GM21447 (cell line): ENCODE measurements around the gene ATPAF1.
A peak's percentile ranks its signal among the peaks of the same experiment; 100 is the strongest.

Source experiments
- ATAC-seq: cut with Tn5 transposase; IDR thresholded peaks from one replicate; pipeline ENCODE4 v1.9.1; 2021; ENCODE audit not compliant: unreplicated experiment

ATPAF1 gene

DNA sequence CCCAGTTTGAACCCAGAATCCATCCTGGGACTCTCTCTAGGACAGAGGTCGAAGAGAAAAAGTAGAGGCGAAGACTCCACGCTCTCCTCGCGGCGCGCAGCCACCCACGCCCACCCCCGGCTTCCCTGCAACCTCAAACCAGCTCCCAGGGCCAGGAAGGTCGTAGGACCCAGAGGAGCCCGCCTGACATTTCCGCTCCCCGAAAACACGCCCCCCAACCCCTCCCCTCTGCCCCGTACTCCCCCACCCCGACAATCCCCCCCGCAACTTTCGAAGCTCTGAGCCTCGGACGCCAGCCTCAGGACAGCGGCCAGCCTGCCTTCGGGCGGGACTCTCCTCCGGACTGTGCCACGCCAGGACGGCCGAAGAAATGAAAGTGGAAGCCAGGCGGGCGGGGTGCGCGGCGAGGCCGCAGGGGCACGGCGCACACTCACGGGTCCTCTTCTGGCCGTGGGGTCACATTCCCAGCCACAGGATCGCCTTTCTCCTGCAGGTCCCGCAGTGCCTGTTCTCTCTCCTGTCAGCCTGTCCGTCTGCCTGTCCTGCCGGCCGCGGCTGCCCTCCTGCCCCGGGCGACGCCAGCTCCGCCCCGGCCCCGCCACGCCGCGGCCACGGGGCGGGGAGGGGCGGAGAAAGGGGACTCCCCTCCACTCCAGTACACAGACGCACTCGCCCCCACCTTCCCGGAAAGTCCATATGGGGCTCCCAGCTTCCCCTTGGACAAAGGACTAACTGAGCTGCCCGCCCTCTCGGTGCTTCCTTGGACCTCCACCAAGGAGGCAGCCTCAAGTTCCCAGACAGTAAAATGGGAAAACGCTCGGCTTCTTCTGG, 51.7 kb downstream of the ATPAF1 start, which contains the start of gene MOB3C:
MOB3C (minus strand) TSS at position 535 of the 831 bp plus-strand sequence. CDS start 3,490 bp downstream, outside the sequence.
- peak; percentile 48 for ATAC-seq

DNA sequence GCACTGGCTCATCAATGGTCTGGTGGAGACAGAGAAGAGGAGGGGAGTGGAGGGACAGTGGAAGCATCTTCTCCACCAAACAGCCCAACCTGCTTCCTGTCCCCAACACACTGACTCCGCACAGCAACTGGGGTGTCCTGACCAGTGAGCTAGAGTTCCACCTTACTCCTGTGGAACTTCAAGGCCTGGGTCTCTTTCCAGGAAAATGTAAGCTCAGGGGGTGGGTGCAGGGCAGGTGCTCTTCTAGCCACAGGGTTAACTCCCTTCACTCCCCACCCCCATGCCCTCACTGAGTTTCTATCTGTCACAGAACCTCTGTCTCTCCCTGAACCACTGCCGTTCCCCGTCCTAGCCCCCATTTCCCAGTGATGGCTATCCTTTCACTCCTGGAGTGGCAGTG, 52.4 kb downstream of the ATPAF1 start:
- ATAC-seq: peak; percentile 29

DNA sequence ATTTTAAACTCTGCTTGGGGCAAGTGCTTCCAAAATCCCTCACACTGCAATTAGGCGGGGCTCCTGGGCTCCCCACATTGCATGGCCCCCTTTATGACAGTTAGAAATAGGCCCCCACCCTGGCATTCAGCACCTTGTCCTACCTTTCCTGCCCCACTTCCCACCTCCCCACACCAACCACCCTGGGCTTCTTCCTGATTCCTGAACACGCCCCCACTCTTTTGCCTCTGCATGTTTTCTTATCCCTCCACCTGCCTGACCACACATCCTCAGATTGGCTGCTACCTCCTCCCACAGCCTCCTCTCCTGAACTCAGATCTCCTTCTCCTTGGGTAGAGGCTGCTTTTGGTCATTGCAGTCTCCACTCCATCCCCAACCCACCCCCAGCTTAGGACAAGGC, 53.1 kb downstream of the ATPAF1 start:
- ATAC-seq: no peak

DNA sequence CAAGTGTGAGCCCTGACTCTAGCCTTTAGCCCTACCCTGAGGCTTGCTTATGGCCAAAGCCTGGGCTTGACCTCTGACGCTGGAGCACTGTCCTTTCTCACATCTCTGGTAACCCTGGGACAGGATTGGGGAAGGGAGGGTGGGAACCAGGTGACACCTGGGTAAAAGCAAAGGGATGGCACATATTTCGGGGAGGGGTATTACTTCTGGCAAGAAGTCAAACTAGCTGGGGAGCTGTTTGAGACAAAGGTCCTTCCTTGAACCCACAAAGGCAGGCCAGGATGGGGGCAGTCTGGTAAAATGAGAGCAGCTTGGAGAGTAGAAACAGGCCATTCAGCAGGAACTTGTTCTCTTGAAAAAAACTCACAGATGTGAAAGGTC, 53.6 kb downstream of the ATPAF1 start:
- ATAC-seq: no peak

DNA sequence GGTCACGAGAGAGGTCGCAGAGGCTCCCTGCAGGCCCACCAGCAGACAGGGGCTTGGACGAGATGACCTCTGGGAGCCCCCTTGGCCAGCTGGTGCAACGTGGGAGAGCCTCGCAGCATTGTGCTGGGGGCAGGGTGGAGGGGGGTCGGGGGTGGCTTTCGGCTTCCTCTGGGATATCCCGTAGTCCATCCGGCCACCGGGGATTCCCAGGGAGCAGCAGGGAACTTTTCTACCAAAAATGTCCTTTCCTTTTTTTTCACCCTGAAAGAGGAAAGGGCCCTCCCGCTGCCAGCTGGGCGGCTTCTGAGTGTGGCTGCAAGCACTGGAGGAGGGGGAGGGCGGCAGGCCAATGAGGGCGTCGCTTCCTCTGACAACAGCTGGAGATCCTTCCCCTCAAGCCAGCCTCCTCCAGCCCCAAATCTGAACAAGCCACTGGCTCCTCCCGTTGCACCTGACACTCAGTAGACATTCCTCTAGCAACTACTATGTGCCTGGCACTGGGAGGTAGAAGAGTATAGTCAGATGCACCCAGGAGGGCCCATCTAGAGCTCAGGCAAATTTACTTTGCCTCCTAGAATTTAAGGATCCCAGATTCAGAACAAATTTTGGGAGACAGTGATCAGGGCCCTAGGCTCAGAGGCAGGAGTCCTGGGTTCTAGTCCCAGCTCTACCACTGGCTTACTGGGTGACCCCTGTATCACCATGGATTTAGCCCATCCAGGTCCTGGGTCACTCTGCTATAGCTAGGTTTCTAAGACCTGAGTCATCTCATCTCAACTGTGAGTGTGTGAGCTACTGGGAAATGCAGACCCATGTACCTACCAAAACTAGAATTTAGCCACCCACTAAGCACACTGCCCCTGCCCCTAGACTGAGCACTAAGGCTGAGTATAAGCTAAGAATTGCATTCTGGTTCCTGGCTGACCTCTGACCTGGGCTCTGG, 54.2 kb downstream of the ATPAF1 start:
- ATAC-seq: peak; percentile 61

DNA sequence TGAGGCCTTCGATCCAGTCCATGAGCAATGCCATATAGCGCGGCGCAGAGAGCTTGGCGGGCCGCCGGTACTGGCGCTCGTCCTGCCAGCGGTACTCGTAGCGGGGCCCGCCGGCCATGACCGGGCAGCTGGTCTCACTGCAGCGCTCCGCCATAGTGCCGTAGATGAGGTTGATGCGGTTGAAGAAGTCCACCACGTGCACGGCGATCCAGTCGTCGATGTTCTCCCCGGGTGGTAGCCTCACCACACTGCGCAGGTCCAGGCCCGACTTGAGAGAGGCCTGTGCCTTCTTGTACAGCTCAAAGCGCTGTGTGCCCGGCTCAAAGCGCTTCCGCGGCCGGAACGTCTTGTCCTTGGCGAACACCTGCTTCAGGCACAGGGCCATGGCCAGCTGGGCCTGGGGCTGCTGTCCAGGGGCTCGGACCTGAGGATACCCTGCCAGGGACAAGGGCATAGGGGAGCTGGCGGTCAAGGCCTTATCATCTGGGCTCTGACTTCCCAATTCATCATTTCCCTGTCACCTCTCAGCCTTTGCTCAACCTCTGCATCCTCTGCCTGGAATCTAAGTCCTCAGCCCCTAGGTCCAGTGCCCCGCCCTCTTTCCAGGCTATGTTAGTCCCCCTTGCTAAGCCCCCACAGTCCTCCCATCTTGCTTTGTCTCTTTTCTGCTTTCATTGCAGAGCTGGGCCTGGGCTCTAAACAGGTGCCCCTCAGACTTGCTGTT, 55.1 kb downstream of the ATPAF1 start:
- ATAC-seq: no peak

DNA sequence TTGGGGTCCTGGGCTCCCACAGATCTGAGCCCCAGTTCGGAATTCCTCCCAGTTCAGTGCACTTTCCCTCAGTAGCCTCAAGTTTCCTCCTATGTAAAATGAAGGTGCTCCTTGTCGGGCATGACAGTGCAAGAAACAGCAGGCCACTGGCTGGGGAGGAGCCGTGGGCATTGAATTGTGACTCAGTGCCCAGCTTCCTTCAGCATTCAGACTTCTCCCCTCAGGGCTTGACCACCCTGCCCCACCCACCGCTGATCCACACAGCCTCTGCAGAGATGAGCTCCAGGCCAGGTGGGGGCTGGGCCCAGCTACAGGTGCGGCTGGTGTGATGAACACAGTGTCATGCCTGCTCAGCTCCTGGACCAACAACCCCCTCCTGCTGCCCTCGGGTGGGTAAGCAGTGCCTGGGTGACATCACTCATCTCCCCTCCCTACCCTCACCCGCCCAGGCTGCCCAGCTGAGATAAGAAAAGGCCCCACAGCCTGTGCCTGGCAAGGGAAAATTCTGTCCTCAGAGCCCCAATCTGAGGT, 56.4 kb downstream of the ATPAF1 start:
- no peak for ATAC-seq

DNA sequence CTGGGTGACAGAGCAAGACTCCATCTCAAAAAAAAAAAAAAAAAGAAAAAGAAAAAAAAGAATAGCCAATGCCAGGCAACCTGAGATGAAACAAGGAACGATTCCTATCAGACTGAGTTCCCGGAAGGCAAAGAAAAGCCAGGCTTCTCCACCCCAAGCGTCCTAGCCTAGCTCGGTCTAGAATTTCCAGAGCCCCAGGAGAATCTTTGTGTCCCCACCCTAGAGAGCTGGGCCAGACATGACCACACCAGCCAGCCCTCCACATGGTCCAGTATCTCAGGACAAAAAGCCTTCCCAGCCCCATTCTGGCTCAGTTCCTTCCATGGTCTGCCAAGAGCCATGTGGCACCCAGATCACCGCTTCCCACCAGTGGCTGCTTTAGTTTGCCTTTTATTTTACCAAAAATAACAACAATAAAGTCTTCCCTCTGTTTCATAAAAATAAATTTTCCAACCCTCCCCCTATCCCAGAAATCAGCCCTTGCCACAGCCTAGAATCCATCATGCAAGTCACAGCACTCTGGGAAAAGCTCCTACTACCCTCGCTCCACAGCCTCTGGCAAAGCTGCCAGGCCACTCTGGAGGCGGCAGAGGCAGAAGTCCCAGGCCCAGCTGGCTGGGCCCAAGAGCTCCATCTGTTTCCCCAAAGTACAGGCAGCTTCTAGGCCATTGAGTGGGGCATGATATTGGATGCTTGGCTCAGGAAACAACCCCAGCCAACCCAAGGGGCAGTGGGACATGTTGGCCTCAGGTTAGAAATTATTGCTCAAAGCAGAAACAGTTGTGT, 60.6 kb downstream of the ATPAF1 start:
- no peak for ATAC-seq

DNA sequence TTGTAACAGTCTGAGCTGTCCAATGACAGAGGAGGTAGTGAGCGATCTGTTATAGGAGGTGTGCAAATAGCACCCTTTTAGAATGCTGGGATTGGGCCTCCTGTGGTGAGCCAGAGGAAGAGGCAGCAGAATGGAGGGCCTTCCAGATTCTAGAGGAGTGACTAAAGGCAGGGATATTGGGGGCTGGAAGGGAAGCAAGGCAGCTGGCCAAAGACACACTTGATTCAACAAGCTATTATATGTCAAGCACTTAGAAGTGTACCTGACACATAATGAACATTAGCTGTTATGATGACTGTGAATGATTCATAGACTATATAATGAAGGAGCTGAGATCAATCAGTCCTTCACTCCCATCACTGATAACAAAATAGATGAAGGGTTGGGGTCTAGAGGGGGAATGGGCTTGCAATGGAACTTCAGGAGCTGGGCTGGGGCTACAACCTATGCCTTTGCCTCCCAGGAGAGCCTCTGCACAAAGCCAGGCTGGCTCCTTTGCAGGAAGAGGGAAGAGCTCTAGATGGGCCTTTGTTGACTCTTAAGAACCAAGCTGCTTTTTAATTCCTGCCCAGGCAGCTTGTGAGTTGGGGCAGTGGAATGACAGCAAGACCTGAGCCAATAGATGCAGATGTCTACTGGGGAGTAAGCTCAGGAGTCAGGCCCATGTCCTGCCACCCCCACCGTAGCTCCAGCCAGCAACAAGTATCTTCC, 61.8 kb downstream of the ATPAF1 start:
- no peak for ATAC-seq

DNA sequence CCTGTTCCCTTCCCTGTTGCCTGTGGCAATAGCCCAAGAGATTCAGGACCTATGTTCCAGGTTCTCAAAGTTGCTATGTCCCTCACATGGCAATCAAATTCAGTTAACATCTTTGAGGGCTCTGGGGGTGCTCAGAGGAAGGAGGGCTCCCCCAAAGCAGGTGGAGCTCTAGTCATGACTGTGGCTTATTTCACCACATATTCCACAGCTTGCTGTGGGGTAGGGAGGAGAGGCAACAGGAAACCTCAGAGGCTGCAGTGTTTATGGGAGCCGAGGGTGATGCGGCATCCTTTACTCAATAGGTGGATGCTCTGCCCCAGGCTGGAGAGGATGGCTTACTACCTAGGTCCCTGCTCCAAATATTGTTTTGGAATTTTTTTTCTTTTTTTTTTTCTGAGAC, 62.9 kb downstream of the ATPAF1 start:
- ATAC-seq: no peak

DNA sequence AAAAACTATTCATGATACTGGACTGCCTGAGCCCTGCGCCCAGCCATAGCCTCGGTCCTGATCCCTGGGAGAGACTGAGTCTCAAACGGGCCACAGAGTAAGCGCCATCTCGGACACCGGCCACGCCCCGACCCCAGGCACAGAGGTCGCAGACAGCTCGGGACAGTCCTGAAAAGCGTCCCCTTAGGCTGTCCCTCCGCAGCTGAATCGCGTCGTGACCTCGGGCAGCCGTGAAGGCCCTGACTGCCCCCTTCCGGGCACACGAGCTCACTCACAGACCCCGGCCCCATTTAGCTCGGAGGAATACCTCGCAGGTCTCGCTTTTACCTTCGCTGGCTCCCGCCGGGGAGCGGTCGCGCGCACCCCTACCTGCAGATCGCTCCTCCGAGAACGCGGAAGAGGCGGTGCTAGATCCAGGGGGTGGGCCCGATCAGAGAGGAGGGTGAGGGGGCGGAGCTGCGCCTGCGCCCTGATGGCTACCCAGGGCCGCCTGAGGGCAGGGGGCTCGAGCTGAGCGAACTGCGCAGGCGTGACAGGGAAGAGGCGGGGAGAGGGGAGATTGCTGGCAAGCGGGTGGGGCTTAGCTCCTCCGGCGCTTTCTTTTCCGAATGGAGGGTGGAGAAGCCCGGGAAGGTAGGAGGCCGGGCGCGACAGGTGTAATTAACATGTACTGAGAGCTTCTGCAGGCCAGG, 64.2 kb downstream of the ATPAF1 start, which contains the start of gene MKNK1:
MKNK1 (minus strand) TSS at position 411 of the 692 bp plus-strand sequence. CDS start 20,941 bp downstream, outside the sequence.
- ATAC-seq: peak; percentile 87

DNA sequence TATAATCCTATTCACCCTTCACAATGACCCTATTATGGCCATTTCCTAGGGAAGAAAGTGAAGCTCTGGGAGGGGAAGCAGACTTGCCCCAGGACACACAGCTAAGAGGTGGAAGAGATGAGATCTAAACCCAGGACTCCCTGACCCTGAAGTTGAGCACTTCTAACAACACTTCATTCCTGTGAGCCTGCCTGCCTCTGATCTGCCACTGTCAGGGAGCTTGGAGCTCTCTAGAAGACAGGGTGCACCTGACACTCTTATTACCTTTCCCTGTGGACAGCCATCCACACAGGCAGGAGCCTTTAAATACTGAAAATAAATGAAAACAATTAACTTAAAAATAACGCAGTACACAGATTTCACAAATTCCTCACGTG, 64.7 kb downstream of the ATPAF1 start:
- no peak for ATAC-seq

DNA sequence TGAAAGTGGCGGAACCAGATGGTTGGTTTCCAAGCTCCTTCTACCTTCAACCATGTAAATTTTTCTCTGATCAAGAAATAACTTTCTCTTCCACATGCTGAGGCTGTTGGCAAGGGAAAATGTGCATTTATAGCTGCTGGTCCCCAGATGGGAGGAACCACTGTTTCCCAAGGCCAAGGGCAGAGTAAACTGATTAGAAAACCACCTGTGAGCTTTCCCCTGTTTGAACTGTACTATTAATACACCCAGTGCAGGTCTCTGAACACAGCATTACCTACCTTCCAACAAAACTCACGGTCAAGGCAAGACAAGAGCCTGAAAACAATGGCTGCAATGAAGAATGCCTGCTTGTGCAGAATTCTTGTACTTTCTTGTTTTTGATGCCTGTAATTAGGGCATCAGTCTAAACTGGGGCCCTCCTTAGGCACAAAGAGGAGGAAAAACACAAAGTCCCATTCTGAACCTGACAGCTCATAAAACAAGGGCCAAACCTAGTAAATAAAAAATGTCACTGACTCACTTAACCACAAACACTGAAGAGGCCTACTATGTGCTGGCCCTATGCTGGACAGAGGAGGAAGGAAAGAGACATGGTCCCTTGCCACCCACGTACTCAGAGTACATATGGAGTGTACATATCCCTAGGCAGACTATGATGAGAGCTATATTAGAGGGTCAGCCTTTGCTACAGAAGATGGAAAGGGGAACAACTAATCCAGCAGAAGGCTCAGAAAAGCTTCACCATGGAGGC, 66.7 kb downstream of the ATPAF1 start:
- no peak for ATAC-seq

DNA sequence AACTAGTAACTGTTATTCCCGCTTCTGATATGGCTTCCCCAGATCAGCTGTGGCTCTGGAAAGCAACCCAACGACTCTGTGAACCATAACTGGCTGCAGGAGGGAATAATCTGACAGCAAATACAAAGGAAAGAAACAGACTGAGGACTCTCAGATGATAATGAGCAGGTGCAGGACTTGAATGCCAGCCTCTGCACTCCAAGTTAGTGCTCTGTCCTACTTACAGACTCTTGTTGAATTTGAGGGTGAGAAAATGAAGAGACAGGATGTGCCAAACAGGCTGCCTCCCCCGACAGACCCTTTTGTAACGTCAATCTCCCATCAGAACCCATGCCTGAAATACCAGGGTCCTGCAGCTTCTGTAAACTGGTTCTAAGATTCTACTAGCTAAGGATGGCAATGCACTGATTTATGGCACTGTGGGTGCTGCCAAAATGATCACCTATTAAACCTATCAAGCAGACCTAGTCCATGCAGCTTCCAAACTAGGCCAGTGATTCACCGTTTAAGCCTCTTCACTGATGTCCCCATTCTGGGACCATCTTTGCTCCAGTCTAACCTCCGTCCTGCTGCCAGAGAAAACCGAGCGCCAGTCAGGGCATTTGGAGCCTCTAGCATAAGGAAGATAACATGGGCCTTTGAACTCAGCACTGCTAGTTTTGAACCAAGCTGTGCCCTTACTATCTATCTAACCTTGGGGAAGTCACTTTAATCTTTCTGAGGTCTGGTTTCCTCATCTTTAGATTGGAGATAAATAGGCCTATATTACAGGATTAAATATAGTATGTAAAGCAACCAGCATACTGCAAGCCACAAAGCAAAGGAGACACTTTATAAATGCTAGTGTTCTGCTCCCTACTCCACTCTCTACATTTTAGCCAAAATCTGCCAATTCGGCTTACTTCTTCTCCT, 68.8 kb downstream of the ATPAF1 start:
- no peak for ATAC-seq

DNA sequence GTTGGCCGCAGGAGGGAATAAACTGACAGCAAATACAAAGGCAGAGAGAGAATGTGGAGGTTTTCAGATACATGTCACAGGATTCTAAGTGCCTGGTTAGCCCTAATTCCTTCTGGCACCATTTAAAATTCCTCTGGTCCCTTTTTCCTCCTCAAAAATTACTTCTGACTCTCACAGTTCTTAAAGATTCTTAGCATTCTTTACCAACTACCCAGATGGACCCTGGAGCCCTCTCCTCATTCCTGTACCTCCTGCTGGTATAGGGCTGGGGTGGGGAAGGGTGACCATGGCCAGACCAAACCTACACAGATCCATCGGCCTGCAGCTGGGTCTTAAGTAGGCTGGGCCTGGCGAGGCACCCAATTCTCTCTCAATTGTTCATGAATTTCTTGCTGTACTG, 71.3 kb downstream of the ATPAF1 start:
- ATAC-seq: no peak

DNA sequence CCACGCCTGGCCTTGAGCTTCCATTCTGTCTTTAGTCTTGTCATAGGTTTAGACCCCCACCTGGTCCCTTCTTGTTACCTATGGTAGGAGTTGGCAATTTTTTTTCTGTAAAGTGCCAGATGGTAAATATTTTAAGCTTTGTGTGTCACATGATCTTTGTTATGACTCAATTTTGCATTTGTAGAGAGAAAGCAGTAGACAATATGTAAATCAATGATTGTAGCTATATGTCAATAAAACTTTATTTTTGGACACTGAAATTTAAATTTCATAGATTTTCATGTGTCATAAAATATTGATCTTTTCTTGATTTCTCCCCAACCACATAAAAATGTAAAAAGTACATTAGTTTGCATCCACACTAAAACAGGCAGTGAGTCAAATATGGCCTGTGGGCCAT, 72.1 kb downstream of the ATPAF1 start:
- ATAC-seq: no peak

DNA sequence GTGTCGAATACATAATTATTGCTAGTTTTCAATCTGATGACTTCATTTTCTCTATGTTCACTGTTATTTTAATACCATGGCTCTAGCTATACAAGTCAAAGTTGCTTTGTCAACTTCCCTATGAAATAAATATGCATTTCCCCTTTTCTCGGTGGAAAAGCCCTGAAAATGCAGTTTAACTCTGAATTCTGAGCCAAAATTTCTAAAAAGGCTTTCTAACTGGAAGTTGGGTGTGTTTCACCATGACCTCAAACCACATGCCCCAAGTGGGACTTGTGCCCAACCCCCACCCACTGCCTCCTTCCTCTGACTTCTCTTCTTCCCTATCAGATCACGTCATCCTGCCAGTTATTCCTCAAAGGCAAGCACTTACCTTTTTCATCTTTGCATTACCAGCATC, 73.0 kb downstream of the ATPAF1 start:
- ATAC-seq: no peak
